ENCODE measurements around the gene ARHGAP45.

GRCh38 chr19:1105008-1105872, 38.3 kb downstream of the ARHGAP45 start:
- TF ChIP-seq, protein P1, sequence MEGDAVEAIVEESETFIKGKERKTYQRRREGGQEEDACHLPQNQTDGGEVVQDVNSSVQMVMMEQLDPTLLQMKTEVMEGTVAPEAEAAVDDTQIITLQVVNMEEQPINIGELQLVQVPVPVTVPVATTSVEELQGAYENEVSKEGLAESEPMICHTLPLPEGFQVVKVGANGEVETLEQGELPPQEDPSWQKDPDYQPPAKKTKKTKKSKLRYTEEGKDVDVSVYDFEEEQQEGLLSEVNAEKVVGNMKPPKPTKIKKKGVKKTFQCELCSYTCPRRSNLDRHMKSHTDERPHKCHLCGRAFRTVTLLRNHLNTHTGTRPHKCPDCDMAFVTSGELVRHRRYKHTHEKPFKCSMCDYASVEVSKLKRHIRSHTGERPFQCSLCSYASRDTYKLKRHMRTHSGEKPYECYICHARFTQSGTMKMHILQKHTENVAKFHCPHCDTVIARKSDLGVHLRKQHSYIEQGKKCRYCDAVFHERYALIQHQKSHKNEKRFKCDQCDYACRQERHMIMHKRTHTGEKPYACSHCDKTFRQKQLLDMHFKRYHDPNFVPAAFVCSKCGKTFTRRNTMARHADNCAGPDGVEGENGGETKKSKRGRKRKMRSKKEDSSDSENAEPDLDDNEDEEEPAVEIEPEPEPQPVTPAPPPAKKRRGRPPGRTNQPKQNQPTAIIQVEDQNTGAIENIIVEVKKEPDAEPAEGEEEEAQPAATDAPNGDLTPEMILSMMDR (IDR thresholded peaks at IDR 0.05; ENCODE audit: low read depth, low read length), result no peak
- no peak for TF ChIP-seq EZH2phosphoT487 (IDR thresholded peaks at IDR 0.05; ENCODE audit: low read depth)
